ENCODE data around the gene NLRP6. TPM values are rescaled to one million over a fixed set of nuclear protein-coding genes. Genes with fewer than 3 reads are reported as not detected.

The NLRP6 gene
- total RNA-seq, 1 donor: not detected

DNA sequence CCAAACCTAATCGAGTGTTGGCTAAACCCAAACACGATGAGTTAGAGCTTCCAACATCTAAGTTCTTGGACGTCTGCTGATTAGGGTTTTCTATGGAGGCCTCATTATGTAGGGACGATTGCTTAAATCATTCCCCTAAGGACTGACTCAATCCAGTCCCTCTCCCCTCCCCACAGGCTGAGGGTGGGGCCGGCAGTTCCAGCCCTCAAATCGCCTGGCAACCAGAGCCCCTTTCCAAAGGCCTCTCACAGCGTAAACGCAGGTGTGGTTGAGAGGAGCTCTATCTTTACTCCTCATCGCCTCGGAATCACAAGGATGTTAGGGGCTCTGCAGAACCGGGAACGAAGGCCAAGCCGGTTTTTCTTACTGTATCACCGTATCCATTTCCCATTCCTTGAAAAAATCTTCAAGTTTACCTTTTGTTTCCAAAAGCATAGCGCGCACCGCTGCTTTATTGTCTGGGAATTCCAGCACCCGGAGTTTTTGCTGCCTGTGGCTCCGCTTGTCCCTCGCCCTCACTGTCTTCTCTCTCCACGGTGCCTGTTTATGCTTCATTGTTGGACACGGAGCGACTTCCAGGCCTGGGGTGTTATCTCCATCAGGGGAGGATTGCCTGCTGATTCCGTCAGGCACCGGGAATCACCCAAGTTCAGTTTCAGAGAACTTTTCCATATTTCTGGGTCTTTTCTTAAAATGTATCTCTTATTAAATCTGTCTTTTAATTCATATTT, 56.2 kb downstream of the NLRP6 start:
- DNase-seq (ENCODE audit: insufficient read length, low spot score, missing footprints): no peak
- Histone ChIP-seq H4K20me1 (ENCODE audit: insufficient read depth, low read length) (no peaks in the 10 kb centered on the region), H3K4me1 (ENCODE audit: insufficient read depth, low read length) (no peaks in the 10 kb centered on the region), H2AFZ (ENCODE audit: low read length) (peak overlapping the region; percentile 32), H3K36me3 (ENCODE audit: insufficient read depth, low read length) (no peaks in the 10 kb centered on the region), H3K27ac (ENCODE audit: low read depth, low read length) (no peak overlapping the region), H3K4me2 (ENCODE audit: insufficient read depth, low read length) (no peak overlapping the region), H3K9me3 (ENCODE audit: low read depth, low read length) (no peaks in the 10 kb centered on the region), H3K4me3 (ENCODE audit: insufficient read depth, low read length) (no peak overlapping the region), H3K27me3 (ENCODE audit: insufficient read depth, low read length) (no peaks in the 10 kb centered on the region), H3K79me2 (ENCODE audit: insufficient read depth, low read length) (no peaks in the 10 kb centered on the region)
- TF ChIP-seq, protein P1, sequence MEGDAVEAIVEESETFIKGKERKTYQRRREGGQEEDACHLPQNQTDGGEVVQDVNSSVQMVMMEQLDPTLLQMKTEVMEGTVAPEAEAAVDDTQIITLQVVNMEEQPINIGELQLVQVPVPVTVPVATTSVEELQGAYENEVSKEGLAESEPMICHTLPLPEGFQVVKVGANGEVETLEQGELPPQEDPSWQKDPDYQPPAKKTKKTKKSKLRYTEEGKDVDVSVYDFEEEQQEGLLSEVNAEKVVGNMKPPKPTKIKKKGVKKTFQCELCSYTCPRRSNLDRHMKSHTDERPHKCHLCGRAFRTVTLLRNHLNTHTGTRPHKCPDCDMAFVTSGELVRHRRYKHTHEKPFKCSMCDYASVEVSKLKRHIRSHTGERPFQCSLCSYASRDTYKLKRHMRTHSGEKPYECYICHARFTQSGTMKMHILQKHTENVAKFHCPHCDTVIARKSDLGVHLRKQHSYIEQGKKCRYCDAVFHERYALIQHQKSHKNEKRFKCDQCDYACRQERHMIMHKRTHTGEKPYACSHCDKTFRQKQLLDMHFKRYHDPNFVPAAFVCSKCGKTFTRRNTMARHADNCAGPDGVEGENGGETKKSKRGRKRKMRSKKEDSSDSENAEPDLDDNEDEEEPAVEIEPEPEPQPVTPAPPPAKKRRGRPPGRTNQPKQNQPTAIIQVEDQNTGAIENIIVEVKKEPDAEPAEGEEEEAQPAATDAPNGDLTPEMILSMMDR (IDR thresholded peaks at IDR 0.05; ENCODE audit: extremely low read depth, low read depth, low read length): no peak

Small RNAs within 50 kb of the gene (small RNA-seq; reads per million reads assigned to genes)
- not detected for gene AC136475.6

Other genes with a start within 250 kb of the NLRP6 start
- gene SCGB1C1, start 85.3 kb upstream of the NLRP6 start, total RNA-seq: not detected in 2 replicates
- 24.6 and 25.6 TPM in 2 replicates for gene BET1L, start 71.0 kb upstream of the NLRP6 start, total RNA-seq
- 128 and 134 TPM in 2 replicates for gene RIC8A, start 70.7 kb upstream of the NLRP6 start, total RNA-seq
- 10.9 and 11.2 TPM in 2 replicates for gene SIRT3, start 42.1 kb upstream of the NLRP6 start, total RNA-seq
- 110 and 117 TPM in 2 replicates for gene PSMD13, start 41.4 kb upstream of the NLRP6 start, total RNA-seq
- gene PGGHG, start 10.7 kb downstream of the NLRP6 start, total RNA-seq: 7.7 and 8.7 TPM in 2 replicates
- not detected in 2 replicates for gene IFITM5, start 21.1 kb downstream of the NLRP6 start, total RNA-seq
- 54.5 and 105 TPM in 2 replicates for gene IFITM2, start 29.4 kb downstream of the NLRP6 start, total RNA-seq
- gene IFITM1, start 35.6 kb downstream of the NLRP6 start, total RNA-seq: 48.6 and 64.4 TPM in 2 replicates
- gene IFITM3, start 42.5 kb downstream of the NLRP6 start, total RNA-seq: 98.4 and 116 TPM in 2 replicates
- 0.88 and 2.2 TPM in 2 replicates for gene B4GALNT4, start 91.1 kb downstream of the NLRP6 start, total RNA-seq
- 0.88 and 2.5 TPM in 2 replicates for gene PKP3, start 115.8 kb downstream of the NLRP6 start, total RNA-seq
- 10.9 and 14.5 TPM in 2 replicates for gene SIGIRR, start 136.6 kb downstream of the NLRP6 start, total RNA-seq
- gene ANO9, start 163.6 kb downstream of the NLRP6 start, total RNA-seq: under 0.01 TPM in 1 of 2 replicates, not detected in the other
- 33.0 and 36.2 TPM in 2 replicates for gene PTDSS2, start 171.9 kb downstream of the NLRP6 start, total RNA-seq
- gene RNH1, start 228.8 kb downstream of the NLRP6 start, total RNA-seq: 441 and 506 TPM in 2 replicates